HG02870 (cell line): ENCODE measurements around the gene TRPM3.

Experiments used
- ATAC-seq: cut with Tn5 transposase; IDR thresholded peaks from one replicate; pipeline ENCODE4 v1.9.1; 2021; ENCODE audit warnings: mild to moderate bottlenecking, moderate library complexity; ENCODE audit not compliant: unreplicated experiment

TRPM3 gene

DNA sequence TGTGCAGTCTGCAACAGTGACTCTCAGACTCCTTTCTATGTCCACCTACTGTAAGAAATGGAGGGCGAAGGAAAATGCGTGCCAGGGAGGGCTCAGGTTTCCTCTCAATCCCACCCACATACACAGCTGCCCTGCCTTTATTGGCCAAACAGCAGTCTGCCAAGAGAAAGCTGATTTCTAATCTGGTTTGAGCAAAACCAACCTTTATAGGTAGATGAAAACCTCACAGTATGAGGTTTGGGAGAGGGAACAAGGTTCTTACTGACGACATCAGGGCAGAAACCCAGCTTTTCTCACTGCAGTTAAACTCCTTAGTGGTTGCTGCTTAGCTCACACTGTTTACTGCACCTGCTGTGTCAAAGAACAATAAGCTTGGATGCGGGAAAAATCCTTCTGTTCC is 554.7 kb downstream of the TRPM3 start:
- no peak for ATAC-seq

DNA sequence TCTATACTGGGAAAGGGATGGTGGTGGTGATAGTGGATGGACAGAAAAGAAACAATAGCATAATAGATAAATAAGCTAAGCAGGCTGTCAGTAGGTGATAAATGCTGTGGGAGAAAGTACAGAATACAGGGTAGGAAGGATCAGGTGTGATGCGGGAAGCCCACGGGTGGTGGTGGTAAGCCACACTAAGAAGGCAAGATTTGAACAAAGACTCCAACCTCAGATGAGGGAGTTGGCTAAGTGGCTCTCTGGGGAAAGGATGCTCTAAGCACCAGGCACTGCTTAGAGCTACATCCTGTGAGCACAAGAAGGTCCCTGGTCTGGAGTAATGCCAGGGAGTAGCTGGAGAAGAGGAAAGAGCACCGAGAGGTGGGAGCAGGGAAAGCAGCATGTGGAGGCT is 555.4 kb downstream of the TRPM3 start:
- no peak for ATAC-seq

DNA sequence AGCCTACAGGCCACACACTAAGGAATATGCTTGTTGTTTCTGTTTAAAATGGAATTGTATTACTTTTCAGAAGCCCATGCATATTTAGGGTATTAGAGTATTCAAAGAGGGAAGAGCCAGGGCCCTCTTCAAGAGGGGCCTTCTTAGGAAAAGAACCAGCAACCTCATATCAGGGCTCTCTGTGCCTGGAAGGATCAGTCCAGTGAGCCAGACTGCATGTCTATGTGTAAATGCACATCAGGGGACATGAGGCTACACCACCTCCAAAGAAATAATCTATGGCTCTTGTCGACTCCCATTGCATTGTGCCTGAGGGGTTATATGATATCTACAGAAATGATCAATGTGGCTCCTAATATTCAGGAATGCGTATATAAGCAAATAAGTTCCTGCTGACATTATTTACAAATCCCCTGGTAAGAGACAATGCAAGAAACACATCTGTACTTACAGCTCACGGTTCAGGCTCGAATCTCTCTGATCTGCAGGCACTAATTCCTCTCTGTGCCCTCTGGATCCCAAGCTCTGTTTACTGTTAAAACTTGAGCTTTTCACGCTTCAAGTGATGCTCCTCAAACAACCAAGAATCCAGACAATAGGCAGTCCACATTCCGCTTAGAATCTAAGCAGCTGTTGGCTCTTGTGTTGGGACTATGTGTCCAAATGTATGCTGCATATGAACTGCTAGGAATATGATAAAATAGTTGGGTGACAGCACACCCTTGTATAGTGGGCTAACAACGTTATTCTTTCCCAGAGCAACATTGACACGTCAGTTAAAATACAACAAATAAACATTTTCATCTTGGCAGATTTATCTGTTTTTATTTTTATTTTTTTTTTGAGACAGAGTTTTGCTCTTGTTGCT is 556.7 kb downstream of the TRPM3 start:
- no peak for ATAC-seq

DNA sequence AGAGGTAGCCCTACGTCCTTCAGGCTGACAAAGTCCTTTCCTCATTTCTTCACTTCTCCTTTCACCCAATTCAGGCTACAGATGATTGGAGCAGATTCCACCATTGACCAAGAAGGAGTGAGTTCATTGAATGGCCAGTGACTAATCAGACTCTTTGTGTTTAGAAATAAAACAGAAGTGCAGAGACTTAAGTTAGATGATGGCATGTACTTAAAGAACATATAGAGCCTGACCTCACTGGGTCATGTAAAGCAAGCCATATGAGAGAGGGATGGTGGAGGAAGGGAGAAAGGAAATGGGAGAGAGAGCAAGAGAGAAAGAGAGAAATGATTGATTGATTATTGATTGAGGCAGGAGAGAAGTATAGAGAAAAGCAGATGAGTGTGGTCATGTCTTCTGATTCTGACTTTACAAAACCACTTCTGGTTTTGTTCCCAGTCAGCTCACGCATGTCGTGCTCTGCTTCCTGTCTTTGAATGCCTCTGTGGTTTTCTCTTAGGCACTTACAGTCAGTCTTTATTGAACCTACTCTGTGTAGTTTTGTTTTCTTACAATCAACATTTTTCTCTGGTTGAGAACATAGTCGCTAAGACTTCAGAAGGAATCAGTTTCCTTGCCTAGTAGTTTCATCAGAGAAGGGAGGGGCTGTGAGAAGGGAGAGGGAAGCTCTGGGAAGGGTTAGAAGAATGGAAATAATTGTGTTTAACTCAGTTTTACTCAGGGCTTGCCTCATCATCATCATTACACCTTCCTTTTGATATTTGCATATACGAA is 557.8 kb downstream of the TRPM3 start:
- peak; percentile 99 for ATAC-seq

DNA sequence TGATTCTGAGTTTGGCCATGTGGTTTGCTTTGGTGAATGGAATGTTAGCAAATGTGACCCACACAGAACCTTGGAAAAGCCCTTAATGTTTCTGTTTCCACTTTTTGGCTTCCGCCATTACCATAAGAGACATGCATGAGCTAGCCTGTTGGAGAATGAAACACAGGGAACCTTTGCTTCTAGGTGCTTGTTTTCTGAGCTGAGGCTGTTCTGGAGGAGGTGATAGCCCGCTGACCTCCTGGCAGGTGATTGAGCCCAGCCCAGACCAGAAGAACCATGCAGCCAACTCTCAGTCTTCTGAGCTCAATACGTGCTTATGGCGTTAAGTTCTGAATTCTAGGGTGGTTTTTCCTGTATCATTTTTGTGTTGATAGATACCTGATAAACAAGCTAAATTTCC is 558.4 kb downstream of the TRPM3 start:
- no peak for ATAC-seq

DNA sequence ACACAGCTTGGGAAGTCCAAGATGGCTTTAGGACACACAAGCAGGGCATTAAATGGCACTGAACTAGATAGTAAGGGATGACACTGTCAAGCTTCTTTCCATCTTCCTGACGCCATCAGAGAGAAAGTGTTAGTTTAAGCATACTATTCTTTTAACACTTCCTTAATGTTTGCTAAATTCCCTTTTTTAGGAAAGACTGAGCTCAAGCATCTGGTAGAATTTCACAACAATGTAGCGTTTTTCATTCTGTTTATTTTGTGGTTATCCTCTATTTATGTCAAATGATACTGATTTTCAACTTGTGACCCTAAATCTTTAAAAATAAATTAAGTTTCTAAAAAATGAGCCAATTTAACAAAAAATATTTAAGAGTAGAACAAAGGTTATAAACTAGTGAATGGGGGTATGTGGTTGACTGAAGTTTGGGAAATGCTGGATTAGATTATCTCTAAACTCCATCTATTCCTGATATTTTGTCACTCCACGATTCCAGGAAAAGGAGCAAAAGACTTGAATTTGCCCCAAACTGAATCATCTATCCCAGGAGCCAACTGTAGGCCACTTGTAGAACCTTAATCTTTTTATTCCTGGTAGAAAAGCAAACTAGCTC is 559.5 kb downstream of the TRPM3 start:
- ATAC-seq, result no peak

DNA sequence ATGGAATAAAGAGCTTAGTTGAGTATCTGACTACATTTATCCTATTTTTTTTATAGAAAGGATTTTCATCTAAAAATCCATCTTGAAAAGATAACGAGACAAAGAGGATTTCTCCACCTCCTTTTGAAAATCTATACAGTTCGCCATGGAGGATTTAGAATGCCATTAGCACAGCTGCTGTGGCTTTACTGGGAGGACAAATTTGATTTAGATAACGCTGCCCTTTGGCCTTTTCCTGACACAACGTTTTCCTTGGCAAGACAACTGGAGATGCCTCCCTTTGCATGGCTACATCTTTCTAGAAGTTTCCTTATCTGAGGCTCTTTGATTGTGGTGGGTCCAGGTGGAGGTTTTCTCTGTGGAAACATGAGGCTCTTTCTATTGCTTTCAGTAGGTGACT is 560.3 kb downstream of the TRPM3 start:
- ATAC-seq, result no peak

DNA sequence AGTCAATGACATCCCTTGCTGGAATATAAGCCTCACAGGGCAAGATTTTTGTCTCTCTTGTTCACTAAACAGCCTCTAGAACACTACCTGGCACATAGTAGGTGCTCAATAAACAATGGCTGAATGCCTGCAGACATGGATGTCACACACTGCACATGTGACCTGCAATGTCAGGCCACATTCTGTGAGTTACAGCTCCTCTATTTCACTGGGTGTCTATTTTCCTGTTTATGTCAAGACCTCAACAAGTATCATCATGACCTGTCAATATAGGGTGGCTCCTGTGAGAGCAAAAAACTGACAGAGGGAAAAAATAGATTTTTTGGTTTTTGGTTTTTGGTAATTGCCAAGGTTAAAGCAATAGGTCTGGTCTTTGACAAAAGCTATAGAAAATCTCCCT is 562.3 kb downstream of the TRPM3 start:
- ATAC-seq, result no peak

DNA sequence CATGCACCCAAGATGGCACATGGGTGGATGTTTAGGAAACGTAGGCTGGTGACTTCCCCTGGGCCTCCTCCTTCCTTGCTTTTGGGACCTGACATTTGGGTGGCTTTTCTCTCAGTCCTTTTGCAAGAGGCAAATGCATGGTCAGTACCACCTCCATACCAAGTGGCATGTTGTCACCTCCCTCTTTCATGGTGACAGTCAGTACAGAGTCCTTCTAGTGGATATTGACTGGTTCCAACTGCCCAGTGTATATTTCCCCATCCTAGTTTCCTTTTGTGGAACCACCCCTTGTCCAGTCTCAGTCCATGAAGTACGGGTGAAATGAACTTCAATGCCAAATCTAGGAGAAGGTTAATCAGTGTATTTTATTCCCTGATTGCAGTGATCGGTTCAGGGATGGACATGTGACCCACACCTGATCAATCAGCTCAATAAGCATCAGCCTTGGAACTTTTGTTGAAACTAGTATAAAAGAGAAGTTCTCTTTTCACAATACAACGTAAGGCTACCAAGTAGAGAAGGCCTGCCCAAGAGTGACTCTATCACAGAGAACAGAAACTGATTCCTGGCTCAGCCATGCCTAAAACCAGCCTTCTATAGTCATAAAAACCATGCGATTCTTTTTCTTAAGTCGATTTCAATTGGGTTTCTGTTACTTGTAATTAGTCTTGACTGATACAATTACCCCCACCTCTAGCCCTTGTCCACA is 563.6 kb downstream of the TRPM3 start:
- peak; percentile 89 for ATAC-seq

DNA sequence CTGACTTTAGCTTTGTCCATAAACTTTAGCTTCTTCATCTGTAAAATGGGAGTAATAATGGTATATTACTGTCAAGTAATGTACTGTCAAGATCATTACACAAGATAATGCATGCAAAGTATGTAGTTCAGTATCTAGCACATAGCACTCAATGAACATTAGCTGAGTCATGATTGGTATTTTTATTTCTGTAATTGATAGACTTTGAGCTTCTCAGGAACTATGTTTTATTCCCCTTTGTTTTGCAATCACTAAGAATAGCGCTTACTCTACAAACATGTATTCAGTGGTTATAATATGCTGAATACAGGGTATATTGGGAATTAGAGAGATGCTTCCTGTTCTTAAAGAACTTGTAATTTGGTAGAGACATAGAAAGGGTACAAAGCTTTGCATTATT is 564.6 kb downstream of the TRPM3 start:
- no peak for ATAC-seq

DNA sequence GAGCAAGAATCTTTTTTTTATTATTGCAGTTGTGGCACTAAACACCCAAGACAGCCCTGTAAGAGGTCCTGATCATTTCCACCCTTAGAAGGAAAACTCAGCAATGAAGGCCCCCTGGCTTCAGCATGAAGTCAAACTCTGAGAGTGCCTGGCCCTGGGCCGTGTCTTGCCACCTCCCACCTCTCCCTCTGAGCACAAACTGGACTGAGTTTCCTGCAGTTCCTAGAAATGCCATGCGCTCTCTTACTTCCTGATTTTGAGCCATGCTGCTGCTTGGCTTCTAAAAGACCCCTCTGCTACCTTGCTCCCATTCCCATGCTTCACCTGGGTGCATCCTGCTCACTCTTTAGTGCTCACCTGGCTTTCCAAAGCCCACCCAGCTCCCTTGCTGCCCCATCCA is 566.5 kb downstream of the TRPM3 start:
- ATAC-seq, result no peak

DNA sequence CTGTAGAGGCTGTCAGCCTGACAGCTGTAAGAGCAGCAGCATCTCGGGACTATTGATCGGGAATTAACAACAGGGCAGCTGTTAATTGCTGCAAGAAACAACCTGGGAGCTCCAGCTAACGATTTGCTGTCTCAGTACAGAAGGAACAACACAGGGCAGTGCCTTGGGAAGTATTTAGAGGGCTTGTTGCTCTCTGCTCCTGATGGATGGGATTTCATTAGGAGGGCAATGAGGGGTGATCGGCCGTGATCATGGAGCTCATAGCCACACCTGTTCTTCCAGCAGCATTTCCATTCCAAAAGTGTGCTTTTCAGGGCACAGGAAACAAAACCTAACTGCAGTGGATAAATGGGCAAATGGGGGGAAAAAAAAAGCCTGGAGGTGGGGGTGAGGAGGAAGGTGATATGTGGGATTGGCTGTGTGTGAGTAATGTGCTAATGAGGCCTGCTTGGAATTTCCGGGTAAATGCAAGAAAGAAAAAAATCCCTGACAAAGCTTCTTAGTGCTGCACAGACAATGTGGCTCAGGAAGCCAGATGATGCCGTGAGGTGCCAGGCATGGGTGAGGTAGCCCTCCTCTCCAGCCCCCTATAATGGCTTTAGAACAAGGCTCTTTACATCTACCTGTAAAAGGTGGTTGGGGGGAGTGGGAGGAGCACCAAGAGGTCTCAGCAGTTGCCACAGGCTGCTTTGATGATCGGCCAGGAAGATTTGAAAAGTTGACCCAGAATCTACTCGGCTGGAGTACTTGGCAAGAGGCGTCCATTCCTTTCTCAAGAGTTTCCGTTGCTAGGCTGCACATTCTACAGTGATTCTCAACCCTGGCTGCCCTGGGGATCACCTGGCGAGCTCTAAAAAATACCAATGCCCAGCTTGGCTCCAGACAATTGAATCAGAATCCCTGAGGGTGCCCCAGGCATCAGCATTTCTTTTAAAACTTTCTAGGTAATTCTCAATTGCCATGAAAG is 567.4 kb downstream of the TRPM3 start:
- no peak for ATAC-seq

DNA sequence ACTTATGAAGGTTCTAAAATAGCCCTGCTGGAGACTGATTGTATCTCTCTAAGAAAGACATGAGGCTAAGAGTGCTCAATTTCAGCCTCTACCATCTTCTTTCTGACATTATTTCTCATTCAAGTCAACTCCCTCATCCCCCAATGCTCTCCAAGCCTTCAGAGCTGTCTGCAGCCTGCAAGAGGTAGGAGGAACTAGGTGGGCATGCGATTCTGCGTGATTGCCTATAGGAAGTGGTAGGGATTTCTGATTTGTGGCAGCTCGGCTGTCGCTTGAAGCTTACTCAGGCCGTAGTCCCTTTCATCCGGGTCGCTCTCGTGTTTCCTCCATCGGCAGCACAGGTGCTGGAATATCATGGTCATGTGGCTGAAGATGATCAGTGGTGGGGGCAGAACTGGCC is 568.9 kb downstream of the TRPM3 start:
- no peak for ATAC-seq

DNA sequence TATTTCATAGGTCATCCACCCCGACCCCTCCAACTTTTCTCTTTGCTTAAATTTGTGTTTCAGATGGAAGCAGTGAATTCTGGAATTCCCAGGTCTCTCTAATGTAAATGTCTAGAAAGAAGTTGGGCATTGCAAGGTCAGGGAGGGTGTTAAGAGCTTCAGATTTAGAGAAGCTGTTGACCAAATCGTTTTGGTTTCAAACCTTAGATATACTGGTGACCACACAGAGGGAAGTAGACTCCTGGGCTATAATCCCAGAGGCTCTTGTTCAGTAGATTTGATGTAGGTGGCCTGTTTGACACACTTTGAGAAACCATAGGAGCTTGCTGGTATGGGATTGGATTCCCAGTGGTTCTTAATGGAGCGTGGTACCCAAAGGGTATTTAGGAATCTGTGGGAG is 569.6 kb downstream of the TRPM3 start:
- ATAC-seq, result no peak

DNA sequence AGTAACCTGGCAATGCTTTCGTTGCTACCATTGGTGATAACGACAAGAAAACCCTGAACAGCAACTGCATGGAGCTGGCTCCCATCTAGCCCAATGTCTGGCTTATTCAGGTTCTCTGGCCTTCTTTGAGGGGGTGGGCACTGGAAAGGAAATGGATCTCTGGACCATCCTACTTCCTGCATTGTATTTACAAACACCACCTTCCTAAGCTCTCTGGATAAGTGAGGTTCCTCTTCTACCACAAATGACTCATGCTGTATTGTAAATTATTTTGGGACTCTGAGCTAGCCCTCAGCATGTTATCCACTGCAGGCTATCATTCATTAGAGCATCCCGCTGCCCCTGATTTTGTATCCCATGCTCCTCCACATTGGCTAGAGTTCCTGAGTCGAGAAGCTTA is 570.0 kb downstream of the TRPM3 start:
- no peak for ATAC-seq

DNA sequence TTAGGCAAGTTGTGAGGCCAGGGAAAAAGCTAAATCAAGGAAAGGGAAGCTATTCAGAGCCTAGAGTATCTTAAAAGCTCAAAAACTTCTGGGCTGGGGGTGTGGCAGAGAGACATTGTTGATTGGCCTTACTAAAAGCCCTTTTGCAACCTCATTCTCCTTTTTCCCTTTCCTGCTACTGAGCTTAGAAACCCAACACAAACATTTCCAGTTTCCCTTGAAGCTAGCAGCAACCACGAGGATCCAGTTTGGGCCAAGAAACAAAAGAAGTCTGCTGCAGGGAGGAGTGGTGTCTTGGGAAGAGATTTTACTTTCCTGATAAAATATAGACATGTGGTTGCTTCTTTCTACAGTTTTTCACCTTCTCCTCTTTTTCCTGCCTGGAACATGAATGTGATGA is 571.5 kb downstream of the TRPM3 start:
- ATAC-seq, result no peak

DNA sequence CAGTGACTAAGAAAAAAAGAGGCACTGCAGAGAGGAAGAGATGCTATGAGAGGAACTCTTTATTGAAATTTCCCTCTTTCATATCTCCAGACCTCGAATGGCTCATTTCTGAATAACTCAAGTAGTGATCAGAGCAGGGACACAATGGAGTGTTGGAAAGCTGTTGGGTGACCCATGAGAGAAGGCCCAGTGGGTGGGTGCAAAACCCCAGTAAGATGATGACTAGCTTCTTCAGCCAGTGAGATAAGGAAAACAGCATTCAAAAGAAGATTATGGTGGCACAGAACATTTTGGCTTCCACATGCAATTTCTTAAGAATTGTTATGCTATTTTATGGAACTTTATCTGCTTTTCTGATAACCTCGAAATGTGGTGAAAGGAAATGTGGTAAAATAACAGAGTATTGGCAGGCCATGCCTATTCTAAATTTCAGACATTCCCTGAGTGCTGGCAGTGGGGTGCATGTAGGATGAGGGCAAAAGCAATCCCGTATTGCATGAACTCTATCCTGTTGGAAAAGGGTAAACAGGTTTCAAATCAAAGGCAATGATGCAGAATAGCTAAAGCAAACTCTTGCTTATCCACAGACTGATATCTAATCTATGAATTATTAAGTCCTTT is 579.0 kb downstream of the TRPM3 start:
- no peak for ATAC-seq

DNA sequence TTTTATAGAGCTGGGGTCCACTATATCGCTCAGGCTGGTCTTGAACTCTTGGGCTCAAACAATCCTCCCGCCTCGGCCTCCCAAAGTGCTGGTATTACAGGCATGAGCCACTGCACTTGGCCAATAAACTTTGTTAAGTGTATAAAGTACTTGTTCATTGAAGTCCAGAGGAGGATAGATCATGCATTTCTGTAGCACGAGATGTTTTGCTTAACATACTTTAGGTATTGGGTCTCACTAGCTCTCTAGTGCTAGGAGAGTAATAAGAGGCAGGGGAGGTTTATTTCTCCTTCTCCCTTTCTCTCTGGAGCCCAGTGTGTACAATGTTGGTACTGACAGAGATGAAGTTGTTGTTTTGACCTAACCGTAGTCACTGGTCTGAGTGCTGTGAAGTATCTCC is 581.4 kb downstream of the TRPM3 start:
- ATAC-seq, result no peak

DNA sequence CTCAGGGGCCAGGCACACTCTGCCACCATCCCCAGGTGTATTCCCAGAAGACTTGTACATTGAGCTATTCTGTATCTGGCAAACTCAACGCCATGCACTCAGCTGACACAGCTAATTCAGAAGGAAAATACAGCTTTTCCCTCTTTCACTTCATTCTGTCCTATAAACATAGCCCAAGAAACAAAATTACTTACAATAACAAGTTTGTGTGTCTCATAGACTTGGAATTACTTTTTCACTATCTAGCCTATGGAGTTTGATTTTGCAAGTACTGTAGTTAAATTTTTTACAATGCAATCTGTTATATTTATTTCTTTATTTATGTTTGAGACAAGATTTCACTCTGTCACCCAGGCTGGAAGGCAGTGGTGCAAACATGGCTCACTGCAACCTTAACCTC is 581.9 kb downstream of the TRPM3 start:
- ATAC-seq, result no peak

DNA sequence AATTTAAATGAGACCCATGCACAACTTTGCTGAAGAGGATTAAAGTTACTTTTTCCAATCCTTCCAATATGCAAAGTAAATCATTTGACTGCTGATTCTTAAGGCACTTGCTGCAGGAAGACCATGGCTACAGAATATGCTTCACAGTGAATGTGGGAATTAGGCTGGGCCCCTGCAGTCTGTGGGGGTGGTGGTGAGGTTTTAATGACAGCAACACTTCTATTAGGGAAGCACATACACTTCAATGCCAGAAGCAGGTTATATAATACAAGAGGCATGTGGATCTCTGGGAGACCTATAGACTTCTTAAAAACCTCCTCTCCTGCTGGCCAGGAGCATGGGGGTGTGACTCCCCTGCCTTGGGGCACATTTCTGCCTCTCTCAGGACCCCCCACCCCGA is 582.4 kb downstream of the TRPM3 start:
- ATAC-seq, result no peak
